GM10248 (cell line): ENCODE measurements around the gene ABCA10.

Experiments used
- CTCF ChIA-PET: fragments of 300-600 bp; sonication (Branson Sonifier 250); formaldehyde crosslinking; extraction: SDS; loops from one replicate; lab custom pipeline; 2021; ENCODE audit warnings: antibody characterized with exemption; lab: Yijun Ruan, JAX
- POLR2A ChIA-PET: fragments of 350-650 bp; sonication (Branson Sonifier 250); formaldehyde crosslinking; extraction: SDS; loops from one replicate; lab custom pipeline; 2020; ENCODE audit warnings: antibody characterized with exemption; lab: Yijun Ruan, JAX
- DNase-seq: peaks from one replicate; pipeline ENCODE4 v3.0.0; 2012; ENCODE audit errors: extremely low spot score
- CTCF ChIP-seq: IDR thresholded peaks from 2 replicates; pipeline ENCODE4 v1.5.1; 2012; ENCODE audit warnings: mild to moderate bottlenecking, low read depth; ENCODE audit errors: extremely low read depth, missing control alignments, control extremely low read depth

Gene ABCA10

GRCh38 chr17:69188064-69188463 is 40.6 kb downstream of the ABCA10 start:
- CTCF ChIA-PET, result interaction anchor here (1.1 to 2.4 kb wide), 4 partner anchors 10 to 18 kb away, joined by 3 to 7 read pairs (median 5); no protein-coding TSS in a partner anchor
- POLR2A ChIA-PET, result no interaction called here
- TF ChIP-seq CTCF, result no peak
- DNase-seq, result no peak

GRCh38 chr17:69187294-69187693 is 41.3 kb downstream of the ABCA10 start:
- no peak for TF ChIP-seq CTCF
- POLR2A ChIA-PET, result no interaction called here
- no peak for DNase-seq
- CTCF ChIA-PET, result interaction anchor here (1.1 to 2.4 kb wide), 5 partner anchors 9 to 84 kb away, joined by 3 to 7 read pairs (median 3); no protein-coding TSS in a partner anchor

DNA sequence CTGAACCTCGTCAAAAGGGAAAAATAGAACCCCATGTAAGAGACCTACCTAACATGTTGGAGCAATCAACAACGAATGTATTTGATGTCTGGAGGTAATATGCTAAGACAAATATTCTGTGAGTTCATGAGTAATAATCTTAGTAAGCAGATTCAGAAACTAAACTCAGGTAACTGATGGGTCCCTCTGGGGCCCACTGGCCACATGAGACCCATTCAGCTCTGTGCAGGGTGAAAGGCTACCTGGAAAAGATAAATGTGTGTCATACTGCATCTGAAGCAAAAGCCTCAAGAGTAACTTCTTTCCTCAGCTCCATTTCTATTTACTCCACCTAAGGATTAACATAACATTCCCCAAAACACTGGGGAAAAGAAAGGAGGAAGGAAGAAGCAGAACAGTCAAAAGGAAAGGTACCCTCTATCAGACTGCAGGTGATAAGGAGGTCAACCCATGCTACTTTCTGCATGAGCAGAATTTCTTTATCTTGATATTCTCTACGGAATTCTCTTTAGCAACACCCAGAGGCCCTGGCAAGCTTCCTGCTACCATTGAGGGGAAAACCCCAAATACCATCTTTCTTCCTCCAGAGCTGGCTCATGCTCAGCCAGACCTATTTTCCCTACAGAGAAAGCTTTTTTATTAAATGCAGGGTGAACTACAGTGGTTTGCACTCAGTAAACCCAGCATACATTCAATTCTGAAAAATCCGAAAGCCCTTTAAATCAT is 49.2 kb downstream of the ABCA10 start:
- ChIA-PET POLR2A (no interaction called here), CTCF (no interaction called here)
- no peak for DNase-seq
- no peak for TF ChIP-seq CTCF

GRCh38 chr17:69176457-69176795 is 52.2 kb downstream of the ABCA10 start:
- no peak for DNase-seq
- ChIA-PET POLR2A (no interaction called here), CTCF (no interaction called here)
- TF ChIP-seq CTCF, result no peak

- CTCF ChIA-PET, result no interaction called here
- POLR2A ChIA-PET, result no interaction called here
- no peak for DNase-seq
- no peak for TF ChIP-seq CTCF
Observed at GRCh38 chr17:69175625-69176456, 52.8 kb downstream of the ABCA10 start.

GRCh38 chr17:69175262-69175624 is 53.4 kb downstream of the ABCA10 start:
- no peak for DNase-seq
- ChIA-PET POLR2A (no interaction called here), CTCF (interaction anchor here (0.9 kb wide), 1 partner anchor 16 kb away, joined by 3 read pairs; no protein-coding TSS in a partner anchor)
- TF ChIP-seq CTCF, result no peak
